ENCODE data around the gene SLU7. TPM values are rescaled to one million over a fixed set of nuclear protein-coding genes. Genes with fewer than 3 reads are reported as not detected.

The SLU7 gene
- 62.0 and 73.9 TPM in 2 replicates for total RNA-seq (2014; rRNA removed; shearing (Covaris generic))

DNA sequence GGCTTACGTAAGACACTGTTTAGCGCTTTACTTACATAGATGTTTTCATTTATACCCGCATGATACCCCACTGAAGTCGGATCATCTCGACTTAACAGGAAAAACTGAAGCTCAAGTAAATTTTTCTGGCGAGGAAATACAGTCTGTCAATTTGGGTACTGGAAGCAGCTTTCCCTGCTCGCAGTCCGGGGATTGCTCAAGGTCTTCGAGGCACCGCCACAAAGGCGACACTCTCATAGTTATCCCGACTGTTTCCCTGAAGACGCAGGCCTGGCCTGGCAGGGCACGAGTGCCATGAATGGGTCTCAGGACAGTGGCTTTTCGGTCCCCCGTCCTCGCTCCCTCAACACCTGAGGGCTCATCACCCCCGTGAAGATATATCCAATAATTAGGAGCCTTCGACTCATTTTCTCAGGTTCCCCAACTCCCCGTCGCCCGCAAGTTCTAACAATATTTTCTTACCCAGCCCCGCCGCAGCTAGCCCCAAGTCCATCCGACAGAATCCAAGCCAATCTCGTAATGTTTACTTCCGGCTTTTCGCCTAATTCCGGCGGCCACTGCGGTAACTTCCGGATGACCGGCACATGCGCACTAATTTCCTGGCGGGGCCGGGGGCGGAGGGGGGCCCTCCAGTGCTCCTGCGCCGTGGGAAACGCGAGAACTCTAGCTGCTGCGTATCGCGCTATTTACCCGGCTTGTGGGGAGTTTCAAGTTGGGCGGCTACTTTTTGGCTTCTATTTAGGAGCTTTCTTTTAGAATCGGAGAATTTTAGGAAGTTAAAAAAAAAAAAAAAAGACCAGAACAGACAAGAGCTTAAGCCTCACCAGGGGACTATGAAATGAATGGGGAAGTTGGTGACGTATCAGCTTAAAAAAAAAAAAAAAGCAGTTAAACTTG is at the start of gene SLU7:
SLU7 (minus strand) TSS at position 521 of the 897 bp plus-strand sequence. CDS start 3,787 bp downstream, outside the sequence.
- DNase-seq (ENCODE audit: low read depth) = peak; percentile 93

DNA sequence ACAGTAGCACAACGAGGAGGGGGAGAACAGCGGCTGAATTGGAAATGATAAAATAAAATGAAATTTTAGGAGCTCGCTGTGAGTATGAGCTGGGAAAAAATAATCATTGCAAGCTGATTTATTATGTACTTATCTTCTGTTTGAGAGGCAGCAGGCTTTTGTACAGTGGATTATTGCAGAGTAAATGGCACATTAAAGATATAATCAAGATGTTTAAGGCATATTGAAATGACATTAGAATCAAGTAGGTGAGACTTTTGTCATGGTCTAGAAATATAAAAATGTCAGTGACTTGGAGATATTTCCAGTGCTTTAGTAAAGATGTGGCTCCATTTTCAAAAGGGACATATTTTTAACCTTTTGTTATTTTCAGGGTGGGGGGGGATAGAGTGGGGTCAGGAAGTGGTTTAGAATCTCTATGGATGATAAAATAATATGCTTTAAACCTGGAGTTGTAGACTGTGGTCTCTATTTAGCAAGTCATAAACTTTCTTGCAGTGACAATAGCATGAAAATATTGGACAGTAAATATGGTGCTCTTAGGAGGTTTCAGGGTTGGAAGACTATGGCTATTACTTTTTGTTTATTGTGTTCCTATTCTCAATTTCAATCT is 49.6 kb upstream of the SLU7 start:
- no peak for DNase-seq (ENCODE audit: low read depth)

DNA sequence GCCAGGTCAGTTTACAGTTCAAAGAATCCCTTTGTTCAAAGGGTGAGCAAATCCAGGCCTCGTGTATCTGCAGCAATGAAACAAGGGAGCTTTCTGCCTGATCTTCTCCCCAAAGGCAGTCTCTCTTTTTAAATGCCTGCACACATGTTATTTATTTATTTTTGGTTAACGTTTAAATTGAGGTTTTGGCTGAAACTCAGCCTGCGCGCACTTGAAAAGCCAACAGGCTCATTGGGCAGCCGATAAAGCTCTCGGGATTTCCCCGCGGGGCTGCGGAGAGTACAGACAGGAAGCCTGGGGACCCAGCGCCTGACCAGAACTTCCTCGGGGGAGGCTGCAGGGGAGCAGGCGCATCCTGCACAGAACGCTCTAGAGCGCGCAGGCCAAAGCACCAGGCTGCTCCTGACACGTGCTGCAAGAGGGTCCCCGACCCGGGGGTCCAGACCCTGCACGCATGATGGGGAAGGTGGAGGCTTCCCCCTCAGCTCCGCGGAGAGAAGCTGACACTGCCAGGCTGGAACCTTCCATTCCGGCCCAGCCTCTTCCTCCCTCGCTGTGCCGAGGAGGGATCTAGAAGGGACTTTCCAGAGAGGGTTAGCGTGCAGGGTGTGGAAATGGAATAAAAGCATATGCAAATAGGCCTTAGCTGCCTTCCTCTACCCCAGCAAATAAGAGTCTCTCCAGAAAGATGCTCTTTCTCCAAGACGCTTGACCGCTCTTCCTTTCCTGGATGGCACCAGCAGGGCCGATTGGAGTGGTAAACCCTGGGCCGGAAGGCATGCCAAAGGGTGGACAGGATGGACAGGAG is 48.9 kb upstream of the SLU7 start:
- peak; percentile 98 for DNase-seq (ENCODE audit: low read depth)

- peak; percentile 74 for DNase-seq (ENCODE audit: low read depth)
Observed at GRCh38 chr5:160466889-160467554, 48.1 kb upstream of the SLU7 start.

GRCh38 chr5:160466116-160466515 is 47.2 kb upstream of the SLU7 start:
- no peak for DNase-seq (ENCODE audit: low read depth)

DNA sequence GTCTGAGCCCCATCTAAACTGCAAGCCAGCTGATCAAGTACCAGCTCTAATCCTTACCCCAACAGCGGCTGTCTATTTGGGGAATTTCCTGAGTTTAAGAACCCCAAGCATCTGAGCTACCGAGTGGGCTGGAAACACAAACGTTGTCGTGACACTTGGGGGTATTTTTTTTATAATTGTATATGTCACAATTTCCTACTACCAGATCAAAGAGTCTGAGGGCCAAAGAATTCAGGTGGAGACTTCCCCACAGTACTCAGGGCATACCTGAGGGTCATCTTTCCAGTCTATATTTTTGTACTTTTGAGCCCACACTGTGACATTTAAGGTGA is 45.6 kb upstream of the SLU7 start:
- DNase-seq (ENCODE audit: low read depth) = no peak

DNA sequence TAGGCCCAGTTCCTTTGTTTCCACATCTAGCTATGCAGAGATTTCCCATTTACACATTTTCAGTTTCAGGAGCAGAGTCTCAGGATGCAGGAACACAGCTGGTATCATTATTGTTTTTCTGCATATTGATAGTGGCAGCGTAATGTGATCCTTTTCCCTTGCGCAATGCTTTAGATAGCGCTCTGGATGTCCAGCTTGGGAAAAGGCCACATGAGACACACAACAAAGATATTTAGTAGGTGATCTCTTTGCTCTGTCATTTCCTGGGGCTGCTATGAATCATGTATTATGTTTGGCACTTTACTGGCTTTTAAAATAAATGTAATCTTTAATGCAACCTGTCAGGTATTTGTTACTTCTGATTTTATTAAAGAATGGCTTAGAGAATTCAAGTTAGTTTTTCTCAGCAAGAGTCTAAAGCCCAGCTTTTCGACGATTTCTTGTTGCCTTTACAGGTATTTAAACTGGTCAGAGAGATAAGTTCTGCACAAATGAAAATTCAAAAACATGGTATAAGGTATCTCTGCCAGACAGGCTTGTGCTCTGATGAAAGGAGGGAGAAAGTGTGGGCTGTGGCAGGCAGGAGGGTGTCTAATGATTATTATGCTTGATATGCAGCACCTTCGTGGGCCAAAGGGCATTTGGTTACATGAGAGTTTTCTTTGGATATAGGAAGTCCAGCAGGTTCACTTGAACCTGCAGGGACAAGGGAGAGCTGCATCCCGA is 45.0 kb upstream of the SLU7 start:
- DNase-seq (ENCODE audit: low read depth) = peak; percentile 91

GRCh38 chr5:160463227-160463626 is 44.3 kb upstream of the SLU7 start:
- no peak for DNase-seq (ENCODE audit: low read depth)

DNA sequence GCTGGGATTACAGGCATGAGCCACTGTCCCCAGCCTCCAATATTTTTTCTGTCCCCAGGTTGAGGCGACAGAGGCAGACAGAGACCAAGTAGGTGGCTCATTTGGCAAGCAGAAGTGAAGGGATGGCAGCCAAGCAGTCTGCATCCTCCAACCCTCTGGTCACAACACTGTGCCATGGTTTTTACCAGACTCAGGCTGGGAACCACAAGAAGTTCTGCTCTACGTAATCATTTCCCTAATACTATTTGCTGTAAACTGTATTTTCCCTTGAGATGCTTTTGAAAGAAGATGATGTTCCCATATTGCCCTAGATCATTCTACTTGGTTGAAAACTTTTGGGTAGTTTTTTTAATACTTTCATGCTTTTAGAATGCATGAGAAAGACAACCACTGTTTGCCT is 43.3 kb upstream of the SLU7 start:
- DNase-seq (ENCODE audit: low read depth) = no peak

GRCh38 chr5:160461378-160461777 is 42.5 kb upstream of the SLU7 start:
- DNase-seq (ENCODE audit: low read depth) = no peak

DNA sequence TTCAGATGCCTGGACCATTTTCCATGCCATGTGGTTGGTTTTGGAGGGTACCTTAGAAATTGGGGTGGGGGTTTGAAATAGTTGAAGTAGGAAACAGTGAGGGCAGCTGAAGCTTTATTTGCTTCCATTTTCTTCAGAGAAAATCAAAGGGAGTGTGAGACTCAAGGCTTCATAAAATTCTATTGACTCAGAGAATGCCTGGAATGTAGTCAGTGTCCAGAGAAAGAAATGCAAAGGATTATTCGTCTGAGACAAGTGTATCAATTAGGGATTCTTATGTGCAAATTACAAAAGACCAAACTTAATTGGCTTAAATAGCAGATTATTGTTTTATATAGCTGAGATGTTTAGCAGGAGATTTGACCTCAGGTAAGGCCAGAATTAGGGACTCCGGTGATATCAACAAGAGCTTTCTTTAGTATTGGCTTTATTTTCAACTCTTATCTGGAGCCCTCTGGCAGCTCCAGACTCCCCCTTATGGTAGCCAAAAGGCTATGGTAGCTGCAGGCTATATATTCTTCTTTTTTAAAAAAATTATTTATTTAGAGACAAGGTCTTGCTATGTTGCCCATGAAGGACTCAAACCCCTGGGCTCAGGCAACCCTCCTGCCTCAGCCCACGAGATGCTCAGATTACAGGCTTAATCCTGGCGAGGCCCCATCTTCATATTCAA is 41.6 kb upstream of the SLU7 start:
- DNase-seq (ENCODE audit: low read depth) = no peak

- DNase-seq (ENCODE audit: low read depth) = peak; percentile 72
Observed at GRCh38 chr5:160458806-160459800, 40.2 kb upstream of the SLU7 start.

GRCh38 chr5:160457252-160457651 is 38.4 kb upstream of the SLU7 start:
- DNase-seq (ENCODE audit: low read depth) = peak; percentile 89

DNA sequence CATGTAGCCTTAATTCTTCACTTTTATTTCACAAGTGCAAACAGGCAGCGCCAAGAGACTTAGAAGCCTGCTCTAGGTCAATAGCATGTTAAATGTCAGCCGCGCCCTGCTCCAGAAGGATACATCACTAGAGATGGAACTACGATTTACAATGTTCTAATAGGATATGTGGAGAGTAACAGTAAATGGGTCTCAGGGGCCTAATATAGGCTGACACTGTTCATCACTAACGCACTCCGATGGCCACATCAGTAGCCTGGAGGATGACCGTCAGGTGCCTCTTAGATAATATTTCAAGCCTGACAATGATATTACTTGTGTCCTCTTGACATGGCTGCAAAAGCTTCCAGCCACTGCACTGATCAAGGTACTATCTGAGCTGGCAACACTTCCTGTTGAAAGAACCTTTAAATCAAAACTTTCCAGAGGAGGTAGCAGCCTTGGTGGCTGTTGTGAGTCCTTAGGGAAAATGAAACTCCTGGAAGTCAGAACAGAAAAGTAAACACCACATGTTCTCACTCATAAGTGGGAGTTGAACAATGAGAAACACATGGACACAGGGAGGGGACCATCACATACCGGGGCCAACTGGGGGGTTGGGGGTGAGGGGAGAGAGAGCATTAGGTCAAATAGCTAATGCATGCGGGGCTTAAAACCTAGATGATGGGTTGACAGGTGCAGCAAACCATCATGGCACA is 37.7 kb upstream of the SLU7 start:
- DNase-seq (ENCODE audit: low read depth) = peak; percentile 68

GRCh38 chr5:160455600-160455999 is 36.7 kb upstream of the SLU7 start:
- DNase-seq (ENCODE audit: low read depth) = no peak

DNA sequence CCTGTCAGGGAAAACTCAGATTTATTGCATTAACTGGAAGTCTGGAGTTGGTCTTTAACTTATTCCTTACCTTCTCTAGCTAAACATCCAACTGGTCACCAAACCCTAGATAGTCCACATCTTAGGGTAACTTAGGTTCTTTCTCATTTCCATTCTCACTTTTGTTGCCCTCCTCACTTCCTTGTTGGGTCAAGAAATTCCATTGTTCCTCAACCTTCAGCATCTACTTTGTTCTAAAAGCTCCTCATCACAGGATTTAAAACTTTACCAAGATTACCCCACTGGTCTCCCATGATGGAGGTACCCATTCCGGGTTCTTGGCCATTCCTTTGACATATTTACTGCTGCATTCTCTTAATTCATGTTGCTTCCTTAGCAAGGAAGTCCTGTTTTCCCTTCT is 34.9 kb upstream of the SLU7 start:
- DNase-seq (ENCODE audit: low read depth) = no peak

DNA sequence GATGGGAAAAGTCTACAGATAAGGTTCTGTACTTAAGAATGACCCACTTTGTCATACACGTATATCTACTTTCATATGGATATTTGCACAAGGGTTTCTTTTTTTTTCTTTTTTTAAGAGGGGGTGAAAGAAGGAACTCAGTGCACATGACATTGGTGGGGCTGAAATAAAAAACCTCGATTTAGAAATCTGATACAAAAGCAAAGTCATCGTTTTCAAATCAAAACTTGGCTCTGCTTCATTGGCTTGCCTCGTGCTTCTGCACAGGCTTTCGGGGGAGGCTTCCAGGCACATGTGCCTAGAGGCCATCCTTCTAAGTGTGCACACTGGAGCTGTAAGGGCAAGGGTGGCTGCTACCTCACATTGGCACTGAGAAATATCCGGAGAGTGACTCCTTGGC is 33.9 kb upstream of the SLU7 start:
- no peak for DNase-seq (ENCODE audit: low read depth)

- no peak for DNase-seq (ENCODE audit: low read depth)
Observed at GRCh38 chr5:160452036-160452435, 33.2 kb upstream of the SLU7 start.

DNA sequence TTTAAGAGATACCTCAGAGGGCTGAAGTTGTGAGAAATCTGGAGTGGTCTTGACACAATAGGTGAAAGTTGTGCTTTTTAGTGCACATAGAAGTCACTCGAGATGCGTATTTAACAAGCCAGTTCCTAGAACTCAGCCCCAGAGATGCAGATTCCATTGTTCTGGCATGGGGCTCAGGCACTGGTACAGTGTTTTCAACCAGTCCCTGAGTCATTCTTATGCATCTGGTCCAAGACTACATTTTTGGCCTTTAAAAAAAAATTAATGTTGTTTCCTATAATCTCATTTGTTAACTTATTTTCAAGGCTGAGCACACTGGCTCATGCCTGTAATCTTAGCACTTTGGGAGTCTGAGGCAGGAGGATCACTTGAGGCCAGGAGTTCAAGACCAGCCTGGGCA is 32.4 kb upstream of the SLU7 start:
- no peak for DNase-seq (ENCODE audit: low read depth)
